PC-3 (cell line): Measurements from ENCODE around the gene STX12.

Source experiments
- CTCF ChIP-seq: fragments of 300-600 bp; sonication (generic); conservative IDR thresholded peaks from 2 replicates; pipeline ENCODE4 v1.5.1; 2017; ENCODE audit warnings: antibody characterized with exemption, low read depth, mild to moderate bottlenecking, low read length
- EZH2 ChIP-seq: fragments of 300-600 bp; sonication (generic); IDR thresholded peaks from one replicate; pipeline ENCODE4 v1.6.1; 2017; ENCODE audit warnings: antibody characterized with exemption, mild to moderate bottlenecking, low read length; ENCODE audit not compliant: unreplicated experiment
- EZH2phosphoT487 ChIP-seq: fragments of 300-600 bp; sonication (generic); IDR thresholded peaks from 2 replicates; pipeline ENCODE4 v1.6.1; 2018; ENCODE audit warnings: mild to moderate bottlenecking, antibody characterized with exemption, low read length, borderline replicate concordance

- no peak for TF ChIP-seq EZH2phosphoT487
- no peak for TF ChIP-seq CTCF
- no peak for TF ChIP-seq EZH2
These were observed 89.0 kb downstream of the STX12 start for GRCh38 chr1:27862004-27862403.
